NCI-H2029 (cell line): ENCODE results near the gene RCCD1.

Source experiments
- DNase-seq: peaks from one replicate; lab custom pipeline; 2025; lab: John Stamatoyannopoulos, UW

The RCCD1 gene

GRCh38 chr15:90942354-90943120, 12.1 kb upstream of the RCCD1 start:
- DNase-seq = no peak

GRCh38 chr15:90945091-90945490, 9.6 kb upstream of the RCCD1 start:
- no peak for DNase-seq

DNA sequence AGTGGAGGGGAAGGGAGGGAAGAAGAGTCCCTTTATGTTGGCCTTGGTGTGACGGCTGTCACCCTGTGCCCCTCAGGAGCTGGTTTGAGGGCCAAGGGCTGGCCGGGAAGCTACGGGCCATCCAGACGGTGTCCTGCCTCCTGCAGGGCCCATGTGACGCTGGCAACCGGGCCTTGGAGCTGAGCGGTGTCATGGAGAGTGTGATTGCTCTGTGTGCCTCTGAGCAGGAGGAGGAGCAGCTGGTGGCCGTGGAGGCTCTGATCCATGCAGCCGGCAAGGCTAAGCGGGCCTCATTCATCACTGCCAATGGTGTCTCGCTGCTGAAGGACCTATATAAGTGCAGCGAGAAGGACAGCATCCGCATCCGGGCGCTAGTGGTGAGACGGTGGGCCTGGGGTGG, 8.1 kb upstream of the RCCD1 start:
- DNase-seq = no peak

DNA sequence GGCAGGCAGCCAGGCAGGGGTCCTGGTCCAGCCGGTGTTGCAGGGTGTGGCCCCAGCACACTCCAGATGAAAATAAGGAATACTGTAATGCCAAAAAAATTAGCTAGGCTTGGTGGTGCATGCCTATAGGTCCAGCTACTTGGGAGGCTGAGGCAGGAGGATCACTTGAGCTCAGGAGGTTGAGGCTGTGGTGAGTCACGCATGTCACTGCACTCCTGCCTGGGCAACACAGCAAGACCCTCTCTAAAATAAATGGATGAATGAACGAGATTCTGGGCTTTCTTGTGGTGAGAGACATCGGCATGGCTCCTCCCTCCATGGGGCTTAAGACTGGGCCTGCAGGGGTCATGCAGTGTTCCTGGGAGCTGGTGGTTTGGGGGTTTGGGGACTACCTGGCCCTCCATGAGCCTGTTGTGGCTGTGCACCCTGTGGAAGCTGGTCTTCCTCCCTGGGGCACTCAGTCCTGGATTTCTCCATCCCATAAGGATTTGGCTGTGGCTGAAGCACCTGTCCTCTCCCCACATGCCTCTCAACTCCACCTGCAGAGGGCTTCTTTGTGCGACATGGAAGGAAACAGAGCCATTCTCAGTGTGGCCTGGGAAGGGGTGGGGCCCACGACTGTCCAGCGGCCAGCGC, 7.6 kb upstream of the RCCD1 start:
- no peak for DNase-seq

DNA sequence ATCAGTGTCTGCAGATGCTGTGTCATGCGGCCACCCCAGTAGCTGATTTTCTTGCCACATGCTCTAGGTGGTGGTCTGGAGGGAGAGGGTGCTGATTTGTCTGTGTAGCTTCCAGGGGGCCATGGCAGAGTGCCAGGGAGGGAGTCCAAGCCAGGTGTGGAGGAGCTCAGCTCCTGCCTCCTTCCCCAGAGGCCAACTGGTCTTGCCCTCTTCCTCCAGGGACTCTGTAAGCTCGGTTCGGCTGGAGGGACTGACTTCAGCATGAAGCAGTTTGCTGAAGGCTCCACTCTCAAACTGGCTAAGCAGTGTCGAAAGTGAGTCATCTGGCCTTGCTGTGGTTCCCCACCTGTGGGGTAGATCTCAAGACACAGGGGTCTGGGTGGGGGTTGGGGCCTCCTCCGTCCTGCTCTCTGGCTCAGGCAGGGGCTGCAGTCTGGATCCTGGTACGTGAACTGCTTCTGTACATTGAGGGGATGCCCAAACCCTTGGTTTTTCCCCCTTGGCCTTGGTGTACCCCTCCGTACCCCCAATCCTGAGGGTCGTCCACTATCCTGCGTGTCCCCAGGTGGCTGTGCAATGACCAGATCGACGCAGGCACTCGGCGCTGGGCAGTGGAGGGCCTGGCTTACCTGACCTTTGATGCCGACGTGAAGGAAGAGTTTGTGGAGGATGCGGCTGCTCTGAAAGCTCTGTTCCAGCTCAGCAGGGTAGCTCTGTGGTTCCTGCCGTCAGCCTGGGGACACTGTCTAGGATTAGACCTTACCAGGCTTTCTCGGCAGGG, 6.9 kb upstream of the RCCD1 start:
- DNase-seq = no peak

- DNase-seq = no peak
These were observed 6.2 kb upstream of the RCCD1 start for GRCh38 chr15:90948506-90948905.

- no peak for DNase-seq
These were observed 4.6 kb upstream of the RCCD1 start for GRCh38 chr15:90949979-90950675.

- no peak for DNase-seq
These were observed 4.0 kb upstream of the RCCD1 start for GRCh38 chr15:90950676-90951075.

- DNase-seq = no peak
These were observed 1.6 kb upstream of the RCCD1 start for GRCh38 chr15:90952901-90953677.

DNA sequence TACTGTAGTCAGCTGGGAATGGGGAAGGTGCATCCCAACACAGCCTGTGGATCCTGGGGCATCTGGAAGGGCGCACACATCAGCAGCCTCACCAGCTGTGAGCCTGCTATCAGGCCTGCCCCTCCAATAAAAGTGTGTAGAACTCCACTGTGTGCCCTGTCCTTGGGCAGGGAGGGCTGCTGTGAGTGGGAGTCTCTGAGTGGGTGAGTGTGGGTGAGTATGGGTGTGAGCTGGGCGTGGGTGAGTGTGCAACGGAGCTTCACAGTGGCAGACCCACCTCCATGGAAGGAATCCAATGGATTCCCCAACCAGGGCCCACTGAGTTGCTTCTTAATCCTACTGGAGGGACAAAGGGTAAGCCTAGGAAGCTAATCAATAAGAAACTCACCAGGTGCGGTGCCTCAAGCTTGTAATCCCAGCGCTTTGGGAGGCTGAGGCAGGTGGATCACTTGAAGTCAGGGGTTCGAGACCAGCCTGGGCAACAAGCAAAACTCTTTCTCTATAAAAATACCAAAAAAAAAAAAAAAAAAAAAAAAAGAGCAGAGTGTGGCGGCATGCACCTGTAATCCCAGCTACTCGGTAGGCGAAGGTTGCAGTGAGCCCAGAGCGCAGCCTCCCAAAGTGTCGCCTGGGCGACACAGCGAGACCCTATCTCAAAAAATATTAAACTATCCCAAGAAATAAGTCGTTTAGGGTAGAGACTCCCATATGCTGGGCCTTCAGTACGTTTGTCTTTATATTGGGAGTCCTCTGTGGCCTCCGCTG, 555 bp upstream of the RCCD1 start:
- no peak for DNase-seq

GRCh38 chr15:90955624-90956273, 1.1 kb downstream of the RCCD1 start:
- DNase-seq = peak; percentile 22

DNA sequence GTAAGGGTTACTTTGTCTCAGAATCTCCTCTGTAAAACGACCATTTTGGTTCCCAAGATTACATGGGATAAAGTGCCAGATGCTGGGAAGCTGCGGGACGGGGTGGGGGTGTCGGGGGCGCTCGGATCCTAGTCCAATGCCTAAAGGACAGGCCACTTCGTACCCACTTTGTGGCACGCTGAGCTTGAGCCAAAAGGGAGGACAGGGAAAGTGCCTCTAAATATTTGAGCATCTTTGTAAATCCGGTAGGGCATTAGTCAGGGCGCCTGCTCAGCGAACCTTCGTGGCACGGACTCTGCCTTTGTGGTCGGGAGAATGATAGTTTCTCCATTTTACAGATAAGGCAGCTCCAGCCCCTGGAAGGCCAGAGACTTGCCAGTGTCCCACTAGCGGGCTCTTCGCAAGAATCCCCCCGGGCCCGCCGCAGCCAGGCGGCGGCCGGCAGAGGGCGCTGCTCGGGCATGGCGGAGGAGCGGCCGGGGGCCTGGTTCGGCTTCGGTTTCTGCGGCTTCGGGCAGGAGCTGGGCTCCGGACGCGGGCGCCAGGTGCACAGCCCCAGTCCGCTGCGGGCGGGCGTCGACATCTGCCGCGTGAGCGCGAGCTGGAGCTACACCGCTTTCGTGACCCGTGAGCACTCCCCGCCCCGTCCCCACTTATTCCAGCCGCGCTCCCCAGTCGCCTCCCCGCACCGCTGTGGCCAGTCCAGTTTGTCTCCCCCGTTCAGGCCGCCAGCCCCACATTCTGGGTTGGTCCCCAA, 1.8 kb downstream of the RCCD1 start:
- DNase-seq = peak; percentile 24

GRCh38 chr15:90957031-90957790, 2.5 kb downstream of the RCCD1 start:
- no peak for DNase-seq

DNA sequence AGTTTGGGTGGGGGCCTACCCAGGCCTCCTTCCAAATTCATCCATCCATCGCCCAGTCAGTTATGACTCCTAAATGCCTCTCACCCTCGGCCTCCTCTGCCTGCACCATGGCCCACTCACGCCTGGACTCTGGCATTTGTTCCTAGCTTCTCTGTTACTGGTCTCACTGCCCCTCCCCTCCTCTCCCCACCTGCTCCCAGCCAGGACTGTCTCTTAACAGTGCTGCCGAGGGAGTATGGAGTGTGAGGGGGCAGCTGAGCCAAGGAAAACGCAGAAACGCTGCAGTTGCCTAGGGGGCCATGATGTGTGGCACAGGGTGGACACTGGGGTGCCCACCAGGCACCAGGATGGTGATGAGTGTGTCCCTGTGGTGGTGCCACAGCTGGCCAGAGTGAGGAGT, 3.1 kb downstream of the RCCD1 start:
- DNase-seq = no peak

DNA sequence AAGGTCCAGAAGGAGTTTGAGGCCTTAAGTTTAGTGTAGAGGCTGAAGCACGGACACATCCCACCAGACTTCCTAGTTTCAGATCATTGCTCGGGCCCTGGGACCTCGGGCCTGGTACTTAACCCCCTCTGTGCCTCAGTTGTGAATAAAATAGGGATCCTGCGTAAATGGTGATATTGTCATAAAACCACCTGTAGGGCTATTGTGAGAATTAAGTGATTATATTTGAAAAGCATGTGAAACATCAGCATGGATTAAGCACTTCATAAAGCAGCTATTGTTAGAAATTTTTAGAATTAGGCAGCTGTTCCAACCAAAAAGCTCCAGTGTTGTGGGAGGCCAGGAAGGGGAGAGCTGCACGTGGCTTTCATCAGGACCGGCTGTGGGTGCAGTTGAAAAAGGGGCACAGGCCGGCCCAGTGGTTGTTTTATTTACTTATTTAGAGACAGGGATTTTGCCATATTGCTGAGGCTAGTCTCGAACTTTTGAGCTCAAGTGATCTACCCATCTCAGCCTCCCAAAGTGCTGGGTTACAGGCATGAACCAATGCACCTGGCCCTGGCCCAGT, 4.4 kb downstream of the RCCD1 start:
- no peak for DNase-seq

- no peak for DNase-seq
These were observed 5.2 kb downstream of the RCCD1 start for GRCh38 chr15:90959894-90960293.

- DNase-seq = no peak
These were observed 5.8 kb downstream of the RCCD1 start for GRCh38 chr15:90960298-90961091.

- no peak for DNase-seq
These were observed 7.3 kb downstream of the RCCD1 start for GRCh38 chr15:90962021-90962420.
